Measurements from ENCODE around the gene SYT7.

GRCh38 chr11:61533039-61533375 lies 47.9 kb downstream of the SYT7 start:
- TF ChIP-seq CTCF (IDR thresholded peaks at IDR 0.05): no peak
- no peak for TF ChIP-seq EZH2 (IDR thresholded peaks at IDR 0.05; ENCODE audit: borderline replicate concordance, insufficient read depth, low read depth, low read length, poor library complexity, severe bottlenecking)
